HL-60 (cell line): ENCODE data around the gene EFTUD2.

Experiments
- DNase-seq, 2 experiments: peaks; one replicate each; pipeline ENCODE4 v3.0.0-alpha.2; 2010 to 2020; ENCODE audit warnings: low read depth in 1 of 2, low spot score in 1 of 2
- H3K27ac ChIP-seq: fragments of 250-450 bp; sonication (Bioruptor Pico); replicated peaks from 2 replicates; pipeline ENCODE4 v1.5.1; 2020; ENCODE audit warnings: mild to moderate bottlenecking, moderate library complexity
- H3K27me3 ChIP-seq: fragments of 250-450 bp; sonication (Bioruptor Pico); 2 replicates; pipeline ENCODE4 v1.5.1; 2021; ENCODE audit warnings: mild to moderate bottlenecking, moderate library complexity; ENCODE audit not compliant: insufficient read depth, poor library complexity, severe bottlenecking
- H3K4me3 ChIP-seq: replicated peaks from 2 replicates; pipeline ENCODE4 v1.5.1; 2011; ENCODE audit warnings: mild to moderate bottlenecking, control low read depth, low read length; ENCODE audit not compliant: insufficient read depth
- CTCF ChIP-seq: IDR thresholded peaks from one replicate; pipeline ENCODE4 v1.5.1; 2011; ENCODE audit warnings: low read length, control low read depth, inconsistent platforms; ENCODE audit not compliant: insufficient read depth
- GABPA ChIP-seq: IDR thresholded peaks from 2 replicates; pipeline ENCODE4 v1.6.1; 2012; ENCODE audit warnings: low read depth
- POLR2AphosphoS5 ChIP-seq: IDR thresholded peaks from 2 replicates; pipeline ENCODE4 v1.6.1; 2012; ENCODE audit warnings: low read depth
- SPI1 ChIP-seq: IDR thresholded peaks from 2 replicates; pipeline ENCODE4 v1.6.1; 2012; ENCODE audit warnings: low read depth, mild to moderate bottlenecking, borderline replicate concordance
- TF ChIP-seq, protein P1 (sequence below): IDR thresholded peaks from 2 replicates; pipeline ENCODE4 v1.6.1; 2012; ENCODE audit warnings: low read depth; ENCODE audit not compliant: insufficient replicate concordance

Gene EFTUD2

GRCh38 chr17:44850025-44850424 is 49.2 kb downstream of the EFTUD2 start:
- Histone ChIP-seq H3K4me3 (no peak overlapping the region), H3K27me3 (no peaks in the 10 kb centered on the region), H3K27ac (no peak overlapping the region)
- TF ChIP-seq GABPA, result no peak
- TF ChIP-seq SPI1, result no peak
- TF ChIP-seq, protein P1, sequence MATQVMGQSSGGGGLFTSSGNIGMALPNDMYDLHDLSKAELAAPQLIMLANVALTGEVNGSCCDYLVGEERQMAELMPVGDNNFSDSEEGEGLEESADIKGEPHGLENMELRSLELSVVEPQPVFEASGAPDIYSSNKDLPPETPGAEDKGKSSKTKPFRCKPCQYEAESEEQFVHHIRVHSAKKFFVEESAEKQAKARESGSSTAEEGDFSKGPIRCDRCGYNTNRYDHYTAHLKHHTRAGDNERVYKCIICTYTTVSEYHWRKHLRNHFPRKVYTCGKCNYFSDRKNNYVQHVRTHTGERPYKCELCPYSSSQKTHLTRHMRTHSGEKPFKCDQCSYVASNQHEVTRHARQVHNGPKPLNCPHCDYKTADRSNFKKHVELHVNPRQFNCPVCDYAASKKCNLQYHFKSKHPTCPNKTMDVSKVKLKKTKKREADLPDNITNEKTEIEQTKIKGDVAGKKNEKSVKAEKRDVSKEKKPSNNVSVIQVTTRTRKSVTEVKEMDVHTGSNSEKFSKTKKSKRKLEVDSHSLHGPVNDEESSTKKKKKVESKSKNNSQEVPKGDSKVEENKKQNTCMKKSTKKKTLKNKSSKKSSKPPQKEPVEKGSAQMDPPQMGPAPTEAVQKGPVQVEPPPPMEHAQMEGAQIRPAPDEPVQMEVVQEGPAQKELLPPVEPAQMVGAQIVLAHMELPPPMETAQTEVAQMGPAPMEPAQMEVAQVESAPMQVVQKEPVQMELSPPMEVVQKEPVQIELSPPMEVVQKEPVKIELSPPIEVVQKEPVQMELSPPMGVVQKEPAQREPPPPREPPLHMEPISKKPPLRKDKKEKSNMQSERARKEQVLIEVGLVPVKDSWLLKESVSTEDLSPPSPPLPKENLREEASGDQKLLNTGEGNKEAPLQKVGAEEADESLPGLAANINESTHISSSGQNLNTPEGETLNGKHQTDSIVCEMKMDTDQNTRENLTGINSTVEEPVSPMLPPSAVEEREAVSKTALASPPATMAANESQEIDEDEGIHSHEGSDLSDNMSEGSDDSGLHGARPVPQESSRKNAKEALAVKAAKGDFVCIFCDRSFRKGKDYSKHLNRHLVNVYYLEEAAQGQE, result no peak
- no peak for TF ChIP-seq CTCF
- no peak for TF ChIP-seq POLR2AphosphoS5
- no peak for DNase-seq

- no peak; the same call in 1 of the 2 replicates for TF ChIP-seq POLR2AphosphoS5
- TF ChIP-seq GABPA, result no peak
- TF ChIP-seq CTCF, result no peak
- TF ChIP-seq SPI1, result no peak
- TF ChIP-seq, protein P1, result no peak
- no peaks in the 10 kb centered on the region for H3K27me3 ChIP-seq
- H3K4me3 ChIP-seq, result no peak overlapping the region
- DNase-seq, result no peak
- H3K27ac ChIP-seq, result no peak overlapping the region
Observed at GRCh38 chr17:44848961-44849489, 50.2 kb downstream of the EFTUD2 start.

- no peak overlapping the region for H3K4me3 ChIP-seq
- DNase-seq, result no peak
- TF ChIP-seq GABPA (no peak), POLR2AphosphoS5 (no peak), CTCF (no peak), SPI1 (no peak)
- TF ChIP-seq, protein P1, result no peak
- no peaks in the 10 kb centered on the region for H3K27me3 ChIP-seq
- H3K27ac ChIP-seq, result no peak overlapping the region
Observed at GRCh38 chr17:44848257-44848795, 50.9 kb downstream of the EFTUD2 start.
